B cell (primary cell): Measurements from ENCODE around the gene WDR4.

ENCODE experiments used
- EZH2 ChIP-seq: IDR thresholded peaks from 2 replicates; pipeline ENCODE4 v1.6.1; 2012; ENCODE audit warnings: borderline replicate concordance, low read depth, mild to moderate bottlenecking, moderate library complexity, low read length; ENCODE audit not compliant: insufficient read depth, poor library complexity, severe bottlenecking
- TF ChIP-seq, protein P1 (sequence below): fragments of 200-600 bp; IDR thresholded peaks from one replicate; pipeline ENCODE4 v1.8.0; 2022; ENCODE audit warnings: antibody characterized with exemption, mild to moderate bottlenecking

DNA sequence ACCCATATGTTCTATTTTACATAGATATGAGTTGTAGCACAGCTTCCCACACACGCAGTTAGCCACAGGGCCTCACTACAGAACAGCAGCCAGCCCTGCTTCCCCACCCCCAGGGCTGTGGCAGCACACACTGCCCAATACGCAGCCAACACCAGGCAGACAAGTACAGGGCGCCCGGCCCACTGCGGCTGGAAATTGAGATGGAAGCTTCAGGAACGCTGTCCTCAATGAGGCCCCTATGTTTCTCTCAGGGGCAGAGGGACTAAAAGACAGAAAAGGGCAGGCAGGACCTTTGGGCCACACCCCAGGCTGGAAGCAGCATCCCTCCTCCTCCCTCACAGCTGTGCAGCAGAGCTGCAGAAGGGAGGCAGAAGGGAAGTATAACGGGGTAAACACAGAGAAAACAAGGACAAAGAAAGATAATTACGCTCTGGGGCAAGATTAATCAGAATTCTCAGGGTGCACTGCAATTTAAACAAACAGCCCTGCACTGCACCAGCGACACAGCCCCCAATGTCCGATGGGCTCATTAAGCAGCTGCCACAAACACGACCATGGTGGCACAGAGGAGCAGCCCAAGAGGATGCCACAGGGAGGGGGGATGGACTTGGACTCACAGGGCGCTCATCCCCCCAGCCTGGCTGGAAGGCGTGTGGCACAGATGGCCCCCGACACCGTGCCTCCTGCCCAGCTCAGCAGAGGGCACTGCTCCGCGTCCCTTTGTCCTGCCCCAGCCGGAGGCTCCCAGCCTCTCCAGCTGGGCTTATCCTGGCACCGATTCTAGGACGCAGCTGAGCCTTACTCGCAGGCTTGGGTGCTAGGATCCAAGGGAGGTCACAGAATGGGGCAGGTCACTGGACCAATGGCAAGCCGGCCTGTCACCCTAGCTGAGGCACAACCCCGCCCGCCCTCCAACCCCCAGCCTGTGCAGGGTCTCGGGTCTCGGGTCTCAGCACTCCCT lies 14.2 kb downstream of the WDR4 start:
- TF ChIP-seq EZH2, result no peak
- TF ChIP-seq, protein P1, sequence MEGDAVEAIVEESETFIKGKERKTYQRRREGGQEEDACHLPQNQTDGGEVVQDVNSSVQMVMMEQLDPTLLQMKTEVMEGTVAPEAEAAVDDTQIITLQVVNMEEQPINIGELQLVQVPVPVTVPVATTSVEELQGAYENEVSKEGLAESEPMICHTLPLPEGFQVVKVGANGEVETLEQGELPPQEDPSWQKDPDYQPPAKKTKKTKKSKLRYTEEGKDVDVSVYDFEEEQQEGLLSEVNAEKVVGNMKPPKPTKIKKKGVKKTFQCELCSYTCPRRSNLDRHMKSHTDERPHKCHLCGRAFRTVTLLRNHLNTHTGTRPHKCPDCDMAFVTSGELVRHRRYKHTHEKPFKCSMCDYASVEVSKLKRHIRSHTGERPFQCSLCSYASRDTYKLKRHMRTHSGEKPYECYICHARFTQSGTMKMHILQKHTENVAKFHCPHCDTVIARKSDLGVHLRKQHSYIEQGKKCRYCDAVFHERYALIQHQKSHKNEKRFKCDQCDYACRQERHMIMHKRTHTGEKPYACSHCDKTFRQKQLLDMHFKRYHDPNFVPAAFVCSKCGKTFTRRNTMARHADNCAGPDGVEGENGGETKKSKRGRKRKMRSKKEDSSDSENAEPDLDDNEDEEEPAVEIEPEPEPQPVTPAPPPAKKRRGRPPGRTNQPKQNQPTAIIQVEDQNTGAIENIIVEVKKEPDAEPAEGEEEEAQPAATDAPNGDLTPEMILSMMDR, result no peak
